ENCODE measurements around the gene RFC4.

The RFC4 gene

GRCh38 chr3:186806089-186807055, at the start of gene RFC4 (continued):
- TF ChIP-seq ZNF610 (tag by site-specific recombination; IDR thresholded peaks at IDR 0.05; ENCODE audit: borderline replicate concordance) (no peak), GLIS1 (tag by site-specific recombination; IDR thresholded peaks at IDR 0.05) (no peak), ZNF677 (tag by site-specific recombination; IDR thresholded peaks at IDR 0.05) (no peak), ZBTB6 (tag by site-specific recombination; IDR thresholded peaks at IDR 0.05) (no peak), MYNN (tag by site-specific recombination; IDR thresholded peaks at IDR 0.05; ENCODE audit: borderline replicate concordance) (no peak; the same call in 1 of the 2 replicates), HIC1 (tag by site-specific recombination; IDR thresholded peaks at IDR 0.05) (peak; percentile 92), ZFP37 (tag by site-specific recombination; IDR thresholded peaks at IDR 0.05) (peak; percentile 86), ZBTB21 (tag by site-specific recombination; IDR thresholded peaks at IDR 0.05) (no peak), ZNF544 (tag by site-specific recombination; IDR thresholded peaks at IDR 0.05) (no peak), ZNF366 (tag by site-specific recombination; conservative IDR thresholded peaks at IDR 0.05) (no peak), ZNF324 (tag by site-specific recombination; IDR thresholded peaks at IDR 0.05) (0 out of 2 replicates have a peak, but pooled peaks have one; percentile 3), WT1 (tag by site-specific recombination; IDR thresholded peaks at IDR 0.05) (no peak), ZNF785 (tag by site-specific recombination; IDR thresholded peaks at IDR 0.05) (no peak), ZNF184 (tag by site-specific recombination; IDR thresholded peaks at IDR 0.05) (no peak), ZNF416 (tag by site-specific recombination; IDR thresholded peaks at IDR 0.05) (no peak), ZSCAN16 (tag by site-specific recombination; IDR thresholded peaks at IDR 0.05) (0 out of 2 replicates have a peak, but pooled peaks have one; percentile 10), YY1 (tag by site-specific recombination; IDR thresholded peaks at IDR 0.05) (0 out of 2 replicates have a peak, but pooled peaks have one; percentile 10), ZNF302 (tag by site-specific recombination; IDR thresholded peaks at IDR 0.05; ENCODE audit: low read depth) (no peak), ZBTB20 (tag by site-specific recombination; IDR thresholded peaks at IDR 0.05) (peak; percentile 41; the same call in 1 of the 2 replicates), ZNF514 (tag by site-specific recombination; IDR thresholded peaks at IDR 0.05) (no peak), ZBTB17 (tag by site-specific recombination; IDR thresholded peaks at IDR 0.05) (0 out of 2 replicates have a peak, but pooled peaks have one; percentile 25), ZNF350 (tag by site-specific recombination; IDR thresholded peaks at IDR 0.05) (no peak), ZNF510 (tag by site-specific recombination; IDR thresholded peaks at IDR 0.05; ENCODE audit: insufficient replicate concordance) (no peak), ZNF132 (tag by site-specific recombination; IDR thresholded peaks at IDR 0.05; ENCODE audit: borderline replicate concordance) (no peak)
- TF ChIP-seq, protein P1, sequence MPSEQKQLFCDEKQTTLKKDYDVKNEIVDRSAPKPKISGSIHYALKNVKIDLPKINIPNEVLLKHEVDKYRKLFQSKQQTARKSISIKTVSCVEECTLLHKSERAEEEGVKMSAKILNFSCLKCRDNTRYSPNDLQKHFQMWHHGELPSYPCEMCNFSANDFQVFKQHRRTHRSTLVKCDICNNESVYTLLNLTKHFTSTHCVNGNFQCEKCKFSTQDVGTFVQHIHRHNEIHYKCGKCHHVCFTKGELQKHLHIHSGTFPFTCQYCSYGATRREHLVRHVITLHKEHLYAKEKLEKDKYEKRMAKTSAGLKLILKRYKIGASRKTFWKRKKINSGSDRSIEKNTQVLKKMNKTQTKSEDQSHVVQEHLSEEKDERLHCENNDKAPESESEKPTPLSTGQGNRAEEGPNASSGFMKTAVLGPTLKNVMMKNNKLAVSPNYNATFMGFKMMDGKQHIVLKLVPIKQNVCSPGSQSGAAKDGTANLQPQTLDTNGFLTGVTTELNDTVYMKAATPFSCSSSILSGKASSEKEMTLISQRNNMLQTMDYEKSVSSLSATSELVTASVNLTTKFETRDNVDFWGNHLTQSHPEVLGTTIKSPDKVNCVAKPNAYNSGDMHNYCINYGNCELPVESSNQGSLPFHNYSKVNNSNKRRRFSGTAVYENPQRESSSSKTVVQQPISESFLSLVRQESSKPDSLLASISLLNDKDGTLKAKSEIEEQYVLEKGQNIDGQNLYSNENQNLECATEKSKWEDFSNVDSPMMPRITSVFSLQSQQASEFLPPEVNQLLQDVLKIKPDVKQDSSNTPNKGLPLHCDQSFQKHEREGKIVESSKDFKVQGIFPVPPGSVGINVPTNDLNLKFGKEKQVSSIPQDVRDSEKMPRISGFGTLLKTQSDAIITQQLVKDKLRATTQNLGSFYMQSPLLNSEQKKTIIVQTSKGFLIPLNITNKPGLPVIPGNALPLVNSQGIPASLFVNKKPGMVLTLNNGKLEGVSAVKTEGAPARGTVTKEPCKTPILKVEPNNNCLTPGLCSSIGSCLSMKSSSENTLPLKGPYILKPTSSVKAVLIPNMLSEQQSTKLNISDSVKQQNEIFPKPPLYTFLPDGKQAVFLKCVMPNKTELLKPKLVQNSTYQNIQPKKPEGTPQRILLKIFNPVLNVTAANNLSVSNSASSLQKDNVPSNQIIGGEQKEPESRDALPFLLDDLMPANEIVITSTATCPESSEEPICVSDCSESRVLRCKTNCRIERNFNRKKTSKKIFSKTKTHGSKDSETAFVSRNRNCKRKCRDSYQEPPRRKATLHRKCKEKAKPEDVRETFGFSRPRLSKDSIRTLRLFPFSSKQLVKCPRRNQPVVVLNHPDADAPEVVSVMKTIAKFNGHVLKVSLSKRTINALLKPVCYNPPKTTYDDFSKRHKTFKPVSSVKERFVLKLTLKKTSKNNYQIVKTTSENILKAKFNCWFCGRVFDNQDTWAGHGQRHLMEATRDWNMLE (tag by site-specific recombination; conservative IDR thresholded peaks at IDR 0.05; ENCODE audit: low read depth), result peak; percentile 63; the same call in 1 of the 2 replicates
- TF ChIP-seq, protein P2, sequence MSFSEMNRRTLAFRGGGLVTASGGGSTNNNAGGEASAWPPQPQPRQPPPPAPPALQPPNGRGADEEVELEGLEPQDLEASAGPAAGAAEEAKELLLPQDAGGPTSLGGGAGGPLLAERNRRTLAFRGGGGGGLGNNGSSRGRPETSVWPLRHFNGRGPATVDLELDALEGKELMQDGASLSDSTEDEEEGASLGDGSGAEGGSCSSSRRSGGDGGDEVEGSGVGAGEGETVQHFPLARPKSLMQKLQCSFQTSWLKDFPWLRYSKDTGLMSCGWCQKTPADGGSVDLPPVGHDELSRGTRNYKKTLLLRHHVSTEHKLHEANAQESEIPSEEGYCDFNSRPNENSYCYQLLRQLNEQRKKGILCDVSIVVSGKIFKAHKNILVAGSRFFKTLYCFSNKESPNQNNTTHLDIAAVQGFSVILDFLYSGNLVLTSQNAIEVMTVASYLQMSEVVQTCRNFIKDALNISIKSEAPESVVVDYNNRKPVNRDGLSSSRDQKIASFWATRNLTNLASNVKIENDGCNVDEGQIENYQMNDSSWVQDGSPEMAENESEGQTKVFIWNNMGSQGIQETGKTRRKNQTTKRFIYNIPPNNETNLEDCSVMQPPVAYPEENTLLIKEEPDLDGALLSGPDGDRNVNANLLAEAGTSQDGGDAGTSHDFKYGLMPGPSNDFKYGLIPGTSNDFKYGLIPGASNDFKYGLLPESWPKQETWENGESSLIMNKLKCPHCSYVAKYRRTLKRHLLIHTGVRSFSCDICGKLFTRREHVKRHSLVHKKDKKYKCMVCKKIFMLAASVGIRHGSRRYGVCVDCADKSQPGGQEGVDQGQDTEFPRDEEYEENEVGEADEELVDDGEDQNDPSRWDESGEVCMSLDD (tag by site-specific recombination; IDR thresholded peaks at IDR 0.05), result no peak
- TF ChIP-seq, protein P3, sequence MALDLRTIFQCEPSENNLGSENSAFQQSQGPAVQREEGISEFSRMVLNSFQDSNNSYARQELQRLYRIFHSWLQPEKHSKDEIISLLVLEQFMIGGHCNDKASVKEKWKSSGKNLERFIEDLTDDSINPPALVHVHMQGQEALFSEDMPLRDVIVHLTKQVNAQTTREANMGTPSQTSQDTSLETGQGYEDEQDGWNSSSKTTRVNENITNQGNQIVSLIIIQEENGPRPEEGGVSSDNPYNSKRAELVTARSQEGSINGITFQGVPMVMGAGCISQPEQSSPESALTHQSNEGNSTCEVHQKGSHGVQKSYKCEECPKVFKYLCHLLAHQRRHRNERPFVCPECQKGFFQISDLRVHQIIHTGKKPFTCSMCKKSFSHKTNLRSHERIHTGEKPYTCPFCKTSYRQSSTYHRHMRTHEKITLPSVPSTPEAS (tag by site-specific recombination; IDR thresholded peaks at IDR 0.05), result no peak

All from HEK293 (cell line).